ENCODE measurements around the gene MYT1.

Gene MYT1

GRCh38 chr20:64246616-64247306 lies 82.5 kb downstream of the MYT1 start:
- DNase-seq (ENCODE audit: low read depth): no peak
- H3K4me3 ChIP-seq (ENCODE audit: low read length): no peak overlapping the region
- TF ChIP-seq CTCF (IDR thresholded peaks at IDR 0.05; ENCODE audit: insufficient read depth, low read depth, low read length, missing control alignments): no peak

GRCh38 chr20:64247307-64247618 lies 83.0 kb downstream of the MYT1 start:
- no peak for DNase-seq (ENCODE audit: low read depth)
- H3K4me3 ChIP-seq (ENCODE audit: low read length): no peak overlapping the region
- TF ChIP-seq CTCF (IDR thresholded peaks at IDR 0.05; ENCODE audit: insufficient read depth, low read depth, low read length, missing control alignments): no peak

- TF ChIP-seq CTCF (IDR thresholded peaks at IDR 0.05; ENCODE audit: insufficient read depth, low read depth, low read length, missing control alignments): no peak
- H3K4me3 ChIP-seq (ENCODE audit: low read length): no peak overlapping the region
- no peak for DNase-seq (ENCODE audit: low read depth)
Measured at GRCh38 chr20:64247970-64248841, 84.0 kb downstream of the MYT1 start.

- H3K4me3 ChIP-seq (ENCODE audit: low read length): no peak overlapping the region
- TF ChIP-seq CTCF (IDR thresholded peaks at IDR 0.05; ENCODE audit: insufficient read depth, low read depth, low read length, missing control alignments): no peak
- DNase-seq (ENCODE audit: low read depth): no peak
Measured at GRCh38 chr20:64250027-64250426, 85.8 kb downstream of the MYT1 start.

- DNase-seq (ENCODE audit: low read depth): no peak
- no peak overlapping the region for H3K4me3 ChIP-seq (ENCODE audit: low read length)
- no peak for TF ChIP-seq CTCF (IDR thresholded peaks at IDR 0.05; ENCODE audit: insufficient read depth, low read depth, low read length, missing control alignments)
Measured at GRCh38 chr20:64253000-64253383, 88.7 kb downstream of the MYT1 start.

GRCh38 chr20:64253443-64253842 lies 89.2 kb downstream of the MYT1 start:
- no peak for DNase-seq (ENCODE audit: low read depth)
- no peak overlapping the region for H3K4me3 ChIP-seq (ENCODE audit: low read length)
- TF ChIP-seq CTCF (IDR thresholded peaks at IDR 0.05; ENCODE audit: insufficient read depth, low read depth, low read length, missing control alignments): no peak
